Central memory CD4-positive, alpha-beta T cell (primary cell): ENCODE measurements around the gene ZNF782.
"Not testable (repeated sequence)": the region's sequence is repeated elsewhere in the genome, so short reads cannot be mapped to it uniquely, and the experiment has no call there.

Experiments used
- DNase-seq: peaks from one replicate; pipeline ENCODE4 v3.0.0; 2022
- total RNA-seq, 3 experiments: gene quantifications; one replicate each; lab custom pipeline; 2026; lab: John Stamatoyannopoulos, UW

Gene ZNF782
- 9.1 to 25.3 (median 17.3) reads per million in 3 experiments for total RNA-seq

GRCh38 chr9:96853781-96854650, at the start of gene ZNF782:
TSS of gene ZNF782 (minus strand) at chr9:96854514. CDS start at chr9:96851961, 2,553 bp downstream.
- DNase-seq, result peak; percentile 80

DNA sequence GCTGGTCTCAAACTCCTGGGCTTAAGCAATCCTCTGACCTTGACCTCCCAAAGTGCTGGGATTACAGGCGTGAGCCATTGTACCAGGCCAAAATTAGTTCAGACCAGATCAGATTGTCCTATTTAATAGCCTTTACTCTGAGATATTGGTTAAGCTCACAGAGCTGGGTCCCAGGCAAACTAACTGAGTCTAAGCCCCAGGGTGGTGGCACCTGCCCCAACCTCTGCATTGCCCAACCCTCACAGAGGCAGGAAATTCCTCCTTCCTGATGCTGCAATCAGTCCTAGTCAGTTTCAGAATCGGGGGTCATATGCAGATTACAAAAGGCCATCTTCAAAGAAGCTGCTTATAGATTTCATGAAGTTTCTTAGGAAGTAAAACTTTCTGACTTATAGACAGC, 45.7 kb upstream of the ZNF782 start:
- DNase-seq, result not testable (repeated sequence)

GRCh38 chr9:96892131-96892530, 37.8 kb upstream of the ZNF782 start:
- DNase-seq, result no peak

GRCh38 chr9:96888591-96888990, 34.3 kb upstream of the ZNF782 start:
- no peak for DNase-seq

GRCh38 chr9:96885424-96885823, 31.1 kb upstream of the ZNF782 start:
- DNase-seq, result no peak

GRCh38 chr9:96884443-96884842, 30.1 kb upstream of the ZNF782 start:
- DNase-seq, result no peak

DNA sequence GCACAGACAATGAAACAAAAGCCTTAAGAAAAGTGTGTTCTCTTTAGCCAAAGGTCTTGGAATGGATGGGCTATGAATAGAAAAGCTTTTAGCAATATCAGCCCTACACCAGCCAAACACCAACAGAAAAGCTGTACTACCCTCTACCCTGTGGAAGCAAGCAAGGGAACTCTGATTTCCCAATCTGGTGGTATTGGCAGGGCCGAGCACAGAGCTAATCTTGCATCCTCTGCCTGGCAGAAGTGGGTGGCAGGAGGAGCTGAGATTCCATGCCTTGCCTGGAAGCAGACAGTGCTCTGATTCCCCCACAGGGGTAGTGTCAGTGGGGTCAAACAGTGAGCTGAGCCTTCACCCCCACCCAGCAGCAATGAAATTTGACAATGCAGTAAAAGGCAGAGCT, 29.6 kb upstream of the ZNF782 start:
- DNase-seq, result no peak

DNA sequence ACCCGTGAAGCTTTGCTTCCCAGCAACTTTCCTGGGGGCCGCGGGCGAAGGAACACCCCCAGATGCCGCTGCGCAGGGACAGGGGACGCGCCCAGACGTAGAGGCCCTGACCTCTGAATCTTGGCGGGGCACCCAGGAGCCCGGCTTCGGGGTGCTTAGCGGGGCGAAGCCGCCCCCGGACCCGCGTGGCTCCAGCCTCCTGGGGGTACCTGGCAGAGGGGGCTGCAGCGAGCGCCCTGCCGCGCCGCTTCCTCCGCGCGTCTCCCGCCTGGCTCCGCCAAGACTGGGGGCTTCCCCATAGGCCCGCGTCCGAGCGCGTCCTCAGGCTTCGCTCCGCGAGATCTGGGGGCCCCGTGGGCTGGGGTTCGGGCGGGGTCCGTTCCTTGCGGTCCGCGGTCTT, 23.0 kb upstream of the ZNF782 start:
- DNase-seq, result no peak

DNA sequence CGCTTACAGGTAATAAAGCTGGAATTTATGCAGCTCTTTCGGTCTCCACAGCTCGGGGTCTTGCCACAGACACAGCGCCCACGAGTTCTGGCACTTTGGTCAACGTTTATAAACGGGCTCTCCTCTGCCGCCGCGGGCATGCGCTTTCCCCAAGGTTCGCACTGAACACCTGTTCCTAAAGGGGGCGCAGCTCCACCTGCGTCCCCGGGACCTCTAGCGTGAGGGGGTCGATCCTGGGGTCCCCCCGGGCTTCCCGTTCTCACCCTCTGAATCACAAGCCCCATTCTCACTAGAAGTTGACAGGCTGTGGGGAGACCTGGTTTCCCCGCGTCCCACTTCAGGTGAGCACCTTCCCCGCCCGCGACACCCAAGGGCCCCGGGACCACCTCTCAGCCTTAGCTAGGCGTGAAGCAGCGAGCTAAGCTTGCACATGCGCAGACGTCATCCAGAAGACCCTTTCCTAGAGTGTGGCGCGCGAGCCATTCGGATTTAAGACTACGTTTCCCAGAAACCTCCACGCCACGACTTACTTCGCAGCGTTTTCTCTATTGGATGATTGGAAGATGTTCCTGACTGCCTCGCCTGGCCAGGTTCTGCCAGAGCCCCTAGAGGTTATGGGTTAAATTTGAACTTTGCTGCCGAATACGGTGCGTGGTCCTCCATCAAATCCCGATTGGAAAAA, 21.3 kb upstream of the ZNF782 start:
- no peak for DNase-seq

DNA sequence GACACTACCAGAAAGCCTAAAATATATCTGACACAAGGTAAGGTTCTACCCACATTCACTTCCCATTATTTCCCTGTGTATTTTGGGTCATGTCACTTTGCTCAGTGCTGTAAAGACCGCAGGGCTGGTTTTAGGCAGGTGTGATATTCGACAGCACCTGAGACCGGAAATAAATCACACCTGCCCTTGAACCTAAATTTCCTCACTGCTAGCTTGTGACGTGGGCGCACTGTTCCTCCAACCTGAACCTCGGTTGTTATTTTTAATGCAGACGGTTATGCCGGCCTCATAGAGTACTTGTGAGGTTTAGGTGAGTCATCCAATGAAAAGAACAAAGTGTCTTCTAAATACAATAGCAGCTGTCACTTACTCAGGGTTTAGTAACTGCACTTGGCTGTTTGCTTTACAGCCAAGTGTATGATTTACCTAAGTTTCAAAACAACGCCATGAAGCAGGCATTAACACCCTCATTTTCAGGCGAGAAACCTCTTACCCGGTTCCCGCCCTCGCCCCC, 20.7 kb upstream of the ZNF782 start:
- DNase-seq, result peak; percentile 56

DNA sequence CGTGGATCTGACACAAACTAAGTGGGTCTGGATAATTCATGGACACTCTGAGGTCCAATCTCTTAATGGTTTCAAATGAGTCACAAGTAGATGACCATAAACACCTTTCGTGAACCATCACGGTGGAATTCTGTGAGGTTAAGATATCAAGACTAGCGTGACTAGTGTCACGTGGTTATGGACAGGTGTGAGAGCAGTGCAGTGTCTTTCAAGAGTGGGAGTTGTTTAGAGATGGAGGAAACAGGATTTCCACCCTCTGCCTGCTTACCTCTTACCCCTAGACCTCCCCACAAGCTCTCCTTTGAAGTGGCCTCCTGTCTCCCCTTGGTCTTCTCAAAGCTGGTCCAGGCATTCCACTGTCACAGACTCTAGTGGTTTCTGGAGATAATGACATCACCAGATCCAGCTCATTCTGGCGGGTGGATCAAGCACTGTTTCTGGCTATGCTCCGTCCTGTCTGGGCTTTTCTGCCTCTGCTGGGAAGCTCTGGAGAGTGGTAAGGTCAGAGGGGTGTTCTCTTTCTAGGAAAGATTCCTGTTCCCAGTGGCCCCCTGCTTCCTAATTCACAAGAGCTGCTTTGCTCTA, 20.0 kb upstream of the ZNF782 start:
- no peak for DNase-seq

DNA sequence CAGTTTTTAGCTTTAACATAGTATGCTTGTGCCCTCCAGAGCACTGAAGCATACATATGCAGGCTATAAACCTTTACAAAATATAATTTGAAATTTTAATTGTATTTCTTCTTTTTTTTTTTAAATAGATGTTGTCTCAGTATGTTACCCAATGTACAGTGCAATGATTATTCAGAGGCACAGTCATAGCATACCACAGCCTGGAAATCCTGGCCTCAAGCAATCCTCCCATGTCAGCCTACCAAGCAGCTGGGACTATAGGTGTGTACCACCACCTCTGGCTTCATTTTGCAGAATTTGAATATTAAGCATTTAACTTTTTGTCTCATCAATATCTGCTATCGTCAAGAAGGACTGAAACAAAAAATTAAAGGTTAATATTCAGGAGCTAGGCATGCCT, 16.9 kb upstream of the ZNF782 start:
- no peak for DNase-seq

DNA sequence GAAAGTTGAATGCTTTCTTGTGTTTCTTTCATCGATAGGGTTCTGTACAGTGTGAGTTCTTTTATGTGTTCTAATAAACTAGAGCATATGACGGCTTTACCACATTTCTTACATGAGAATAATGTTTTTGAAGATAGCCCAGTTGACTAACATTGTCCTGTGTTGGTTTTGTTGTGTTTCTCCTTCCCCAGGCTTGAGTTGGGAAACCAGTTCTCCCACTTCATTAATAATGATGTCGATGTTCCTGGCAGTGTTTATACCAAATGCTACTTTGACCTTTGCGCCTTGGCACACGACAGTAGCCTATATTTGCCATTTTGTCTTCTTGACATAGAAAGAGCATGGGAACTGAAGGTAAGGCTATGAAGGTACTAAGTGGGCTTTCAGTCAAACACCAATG, 14.4 kb upstream of the ZNF782 start:
- DNase-seq, result no peak

DNA sequence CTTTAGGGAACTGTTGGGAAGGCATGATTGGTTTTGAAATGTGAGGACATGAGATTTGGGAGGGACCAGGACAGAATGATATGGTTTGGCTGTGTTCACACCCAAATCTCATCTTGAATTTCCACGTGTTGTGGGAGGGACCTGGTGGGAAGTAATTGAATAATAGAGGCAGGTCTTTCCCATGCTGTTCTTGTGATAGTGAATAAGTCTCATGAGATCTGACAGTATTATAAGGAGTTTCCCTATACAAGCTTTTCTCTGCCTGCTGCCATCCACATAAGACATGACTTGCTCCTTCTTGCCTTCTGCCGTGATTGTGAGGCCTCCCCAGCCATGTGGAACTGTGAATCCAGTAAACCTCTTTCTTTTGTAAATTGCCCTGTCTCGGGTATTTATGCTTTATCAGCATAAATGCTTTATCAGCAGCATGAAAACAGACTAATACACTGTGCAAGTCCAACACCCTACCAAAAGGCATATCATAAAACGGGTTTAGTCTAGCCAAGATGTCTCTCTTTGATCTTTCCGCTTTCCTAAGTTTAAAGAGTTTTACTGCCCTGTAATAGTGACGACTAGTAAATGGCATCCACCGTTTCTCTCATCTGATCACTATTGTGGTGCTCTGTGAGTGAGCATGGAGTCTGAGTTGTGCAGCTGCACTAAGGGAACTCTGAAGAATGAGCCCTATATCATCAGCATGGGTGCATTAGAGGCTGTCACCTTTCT, 12.9 kb upstream of the ZNF782 start:
- no peak for DNase-seq

DNA sequence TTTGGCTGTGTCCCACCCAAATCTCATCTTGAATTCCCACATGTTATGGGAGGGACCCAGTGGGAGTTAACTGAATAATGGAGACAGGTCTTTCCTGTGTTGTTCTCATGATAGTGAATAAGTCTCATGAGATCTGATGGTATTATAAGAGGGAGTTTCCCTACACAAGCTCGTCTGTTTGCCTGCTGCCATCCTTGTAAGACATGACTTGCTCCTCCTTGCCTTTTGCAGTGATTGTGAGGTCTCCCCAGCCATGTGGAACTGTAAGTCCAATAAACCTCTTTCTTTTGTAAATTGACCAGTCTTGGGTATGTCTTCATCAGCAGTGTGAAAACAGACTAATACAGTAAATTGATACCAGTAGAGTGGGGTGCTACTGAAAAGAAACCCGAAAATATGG, 10.9 kb upstream of the ZNF782 start:
- not testable (repeated sequence) for DNase-seq

- DNase-seq, result no peak
Measured at GRCh38 chr9:96859461-96860198, 5.3 kb upstream of the ZNF782 start.

- no peak for DNase-seq
Measured at GRCh38 chr9:96858670-96859069, 4.4 kb upstream of the ZNF782 start.

DNA sequence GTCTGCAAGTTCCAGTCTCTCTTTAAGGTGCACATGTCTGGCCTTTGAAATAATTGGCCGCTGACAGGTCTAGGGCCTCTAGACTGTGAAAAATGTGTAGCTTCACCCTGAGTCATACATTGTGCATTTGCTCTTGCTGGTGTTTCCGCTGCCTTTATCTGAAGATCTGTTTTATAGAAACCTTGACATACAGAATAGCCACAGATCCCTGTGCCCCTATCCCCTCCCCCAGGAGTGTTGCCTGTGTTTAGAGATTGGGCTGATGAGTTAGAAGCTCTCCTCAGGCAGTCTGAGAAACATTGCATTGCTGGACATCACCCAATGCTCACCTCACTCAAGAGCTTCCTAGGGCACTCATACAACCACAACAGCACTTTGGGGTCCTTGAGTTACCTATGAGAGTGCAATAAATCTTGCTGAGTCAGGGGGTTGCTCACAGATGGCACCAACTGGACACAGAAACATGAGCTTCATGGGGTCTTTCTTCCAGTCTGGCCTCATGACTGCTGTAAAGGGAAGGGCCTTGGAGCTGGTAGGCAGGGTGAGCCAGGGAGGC, 3.8 kb upstream of the ZNF782 start:
- no peak for DNase-seq

DNA sequence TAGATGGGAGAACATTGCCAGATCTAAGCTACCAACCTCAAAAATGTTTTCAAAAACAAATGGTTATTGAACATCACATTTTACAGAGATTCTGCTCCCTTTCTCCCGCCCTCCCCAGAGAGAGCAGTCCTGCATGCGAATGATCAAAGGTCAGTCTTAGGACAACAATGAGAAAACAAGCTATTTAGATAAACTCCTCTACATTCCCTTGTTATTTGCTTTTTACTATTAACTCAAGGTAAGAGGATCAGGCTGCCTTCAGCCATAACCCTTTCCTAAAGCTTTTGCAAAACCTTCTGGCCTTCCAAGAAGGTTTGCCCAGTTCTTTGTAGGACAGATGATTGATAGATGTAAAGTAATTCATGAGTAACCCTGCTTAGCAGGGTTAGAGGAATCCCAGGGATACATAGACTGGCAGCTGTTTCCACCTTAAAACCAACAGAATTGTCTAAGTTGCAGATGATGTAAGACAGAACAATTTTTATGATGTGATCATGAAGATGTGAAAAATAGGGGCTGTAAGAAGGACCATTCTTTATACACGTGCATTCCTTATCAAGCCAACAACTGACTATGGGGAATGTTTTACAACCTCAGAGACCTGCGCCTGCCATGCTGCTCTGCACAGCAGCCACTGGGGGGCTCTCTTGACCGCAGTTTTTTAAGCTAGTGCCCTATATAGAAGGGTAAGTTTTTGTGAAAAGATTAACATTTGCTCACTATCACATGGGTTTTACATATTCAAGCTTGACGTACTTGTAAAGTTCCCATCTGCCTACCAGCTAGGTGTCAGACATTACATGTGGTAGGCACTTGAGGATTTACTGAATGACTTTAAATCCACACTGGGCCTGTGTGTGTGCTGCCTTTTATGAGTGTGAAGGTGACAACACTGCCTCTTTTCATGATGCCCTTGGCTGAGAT, 2.3 kb upstream of the ZNF782 start:
- DNase-seq, result peak; percentile 60

- DNase-seq, result no peak
Measured at GRCh38 chr9:96854651-96855273, 448 bp upstream of the ZNF782 start.
